Stimulated activated CD4-positive, alpha-beta T cell treated with anti-CD3 and anti-CD28 coated beads, Interleukin-12 subunit alpha, Interleukin-12 subunit beta, amount 100 ng/mL, for 48 hours (primary cell): ENCODE measurements around the gene NOC2L.

Experiments used
- DNase-seq, 3 donors: peaks; one replicate each; pipeline ENCODE4 v3.0.0-alpha.2; 2020; ENCODE audit warnings: low read depth in 2 of 3, low spot score in 1 of 3

The NOC2L gene

DNA sequence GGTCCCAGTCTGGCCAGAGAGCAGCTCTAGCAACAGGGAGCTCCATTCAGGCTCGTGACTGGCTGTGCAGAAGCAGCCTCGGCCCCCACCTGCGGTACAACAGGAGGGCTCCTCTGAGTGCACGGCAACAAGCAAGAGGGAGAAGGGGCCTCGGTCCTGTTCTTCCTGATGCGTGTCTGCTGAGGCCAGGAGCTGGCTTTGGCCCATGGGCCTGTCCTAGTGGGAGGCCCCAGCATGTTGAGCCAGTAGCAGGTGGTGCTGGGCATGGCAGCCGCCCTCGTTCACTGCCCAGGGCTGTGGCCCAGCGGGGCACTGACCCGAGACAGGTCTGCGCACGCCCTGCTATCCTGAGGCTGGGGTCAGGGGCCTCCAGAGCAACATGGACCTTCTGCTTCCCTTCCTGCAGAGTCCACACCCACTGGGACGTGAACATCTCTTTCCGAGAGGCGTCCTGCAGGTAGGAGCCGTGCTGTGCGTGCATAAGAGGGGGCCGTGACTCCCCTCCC lies 28.4 kb downstream of the NOC2L start:
- DNase-seq = no peak

DNA sequence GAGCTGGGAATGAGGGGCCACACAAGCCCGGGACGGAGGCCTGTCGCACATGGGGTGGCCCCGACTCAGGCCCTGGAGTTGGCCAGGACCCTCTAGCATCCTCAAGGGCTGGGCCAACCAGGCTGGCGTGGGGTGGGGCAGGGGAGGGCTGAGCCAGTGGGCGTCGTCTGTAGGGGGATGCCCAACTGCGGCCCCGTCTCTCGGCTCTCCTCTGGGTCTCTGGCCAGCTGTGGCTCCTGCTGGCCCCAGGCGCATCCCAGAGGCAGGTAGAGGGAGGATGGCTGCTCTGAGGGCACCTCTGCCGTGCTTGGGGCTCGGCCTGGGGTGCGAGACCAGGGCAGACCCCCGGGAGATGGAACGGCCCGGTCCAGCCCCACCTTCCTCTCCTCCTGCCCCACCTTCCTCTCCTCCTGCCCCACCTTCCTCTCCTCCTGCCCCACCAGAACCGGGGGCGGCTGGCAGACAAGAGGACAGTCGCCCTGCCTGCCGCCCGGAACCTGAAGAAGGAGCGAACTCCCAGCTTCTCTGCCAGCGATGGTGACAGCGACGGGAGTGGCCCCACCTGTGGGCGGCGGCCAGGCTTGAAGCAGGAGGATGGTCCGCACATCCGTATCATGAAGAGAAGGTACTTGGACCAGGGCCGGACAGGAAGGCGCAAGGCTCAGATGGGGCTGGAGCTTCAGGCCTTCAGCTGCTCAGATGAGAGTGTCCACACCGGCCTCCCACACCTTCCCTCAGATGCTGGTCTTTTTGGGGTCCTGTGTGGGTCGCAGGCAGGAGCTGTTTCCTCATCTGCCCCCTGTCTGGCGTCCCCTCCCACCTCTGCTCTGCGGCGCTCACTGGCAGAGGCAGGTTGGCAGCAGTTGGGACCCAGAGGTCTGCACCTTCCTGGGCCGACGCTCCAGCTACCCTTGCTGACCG lies 29.1 kb downstream of the NOC2L start:
- no peak for DNase-seq

- no peak for DNase-seq
These were observed 30.0 kb downstream of the NOC2L start for GRCh38 chr1:928825-929661.

DNA sequence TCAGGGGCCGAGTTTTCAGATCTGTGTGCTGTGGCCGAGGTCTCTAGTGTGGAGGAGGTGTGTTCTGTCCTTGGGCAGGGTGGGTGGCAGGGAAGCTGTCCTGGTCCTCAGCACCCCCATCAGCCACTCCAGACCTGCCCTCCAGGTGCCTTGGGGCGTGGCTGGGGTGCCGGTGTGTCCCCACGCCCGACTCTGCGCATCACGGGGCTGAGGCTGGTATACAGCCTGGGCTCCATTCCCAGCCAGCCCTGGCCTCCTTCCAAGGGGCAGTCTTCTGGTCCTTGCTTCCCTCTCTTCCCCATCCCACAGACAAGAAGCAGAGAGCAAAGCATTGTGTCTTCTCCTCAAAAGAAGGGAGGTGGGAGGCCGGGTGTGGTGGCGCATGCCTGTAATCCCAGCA lies 31.3 kb downstream of the NOC2L start:
- no peak for DNase-seq

- DNase-seq = no peak
These were observed 31.8 kb downstream of the NOC2L start for GRCh38 chr1:927234-927633.

GRCh38 chr1:925561-926421 lies 33.3 kb downstream of the NOC2L start:
- DNase-seq = no peak

DNA sequence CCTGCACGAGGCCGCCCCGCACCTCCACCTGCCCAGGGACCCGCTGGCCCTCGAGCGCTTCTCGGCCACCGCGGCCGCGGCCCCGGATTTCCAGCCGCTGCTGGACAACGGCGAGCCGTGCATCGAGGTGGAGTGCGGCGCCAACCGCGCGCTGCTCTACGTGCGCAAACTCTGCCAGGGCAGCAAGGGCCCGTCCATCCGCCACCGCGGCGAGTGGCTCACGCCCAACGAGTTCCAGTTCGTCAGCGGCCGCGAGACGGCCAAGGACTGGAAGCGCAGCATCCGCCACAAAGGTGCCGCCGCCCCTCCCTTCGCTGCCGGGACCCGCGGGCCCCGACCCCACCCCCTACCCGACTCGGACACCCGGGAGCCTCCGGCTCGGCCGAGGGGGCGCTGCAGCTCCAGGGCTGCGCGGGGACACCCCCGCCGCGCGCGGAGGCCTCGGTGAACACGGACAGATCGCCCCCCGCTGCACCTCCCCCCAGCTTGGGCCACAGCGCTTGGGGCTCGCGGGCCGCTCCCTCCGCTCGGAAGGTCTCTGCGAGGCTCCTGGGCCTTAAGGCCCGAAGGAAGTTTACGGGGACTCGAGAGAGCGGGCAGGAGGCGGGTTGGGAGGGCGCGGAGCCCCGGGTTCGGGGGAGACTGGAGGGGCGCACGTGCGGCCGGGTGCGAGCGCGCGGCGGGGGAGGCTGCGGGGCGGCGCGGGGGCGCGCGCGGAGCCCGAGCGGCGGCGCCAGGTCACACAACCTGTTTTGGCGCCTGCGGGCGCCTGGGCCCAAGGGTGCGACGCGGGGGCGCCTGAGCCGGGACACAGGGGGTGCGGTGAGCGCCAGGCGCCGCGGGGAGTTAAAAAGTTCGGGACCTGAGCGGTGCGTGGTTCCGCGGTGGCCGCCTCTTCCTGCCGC lies 34.1 kb downstream of the NOC2L start:
- no peak for DNase-seq

GRCh38 chr1:923991-924655 lies 34.9 kb downstream of the NOC2L start:
- DNase-seq = no peak

GRCh38 chr1:923131-923990 lies 35.7 kb downstream of the NOC2L start, which contains the start of gene SAMD11:
Gene SAMD11, plus strand, starts transcription at chr1:923923. Its CDS starts 509 bp downstream, at chr1:924432.
- DNase-seq = peak in 1 of 3 donors; percentile 41

DNA sequence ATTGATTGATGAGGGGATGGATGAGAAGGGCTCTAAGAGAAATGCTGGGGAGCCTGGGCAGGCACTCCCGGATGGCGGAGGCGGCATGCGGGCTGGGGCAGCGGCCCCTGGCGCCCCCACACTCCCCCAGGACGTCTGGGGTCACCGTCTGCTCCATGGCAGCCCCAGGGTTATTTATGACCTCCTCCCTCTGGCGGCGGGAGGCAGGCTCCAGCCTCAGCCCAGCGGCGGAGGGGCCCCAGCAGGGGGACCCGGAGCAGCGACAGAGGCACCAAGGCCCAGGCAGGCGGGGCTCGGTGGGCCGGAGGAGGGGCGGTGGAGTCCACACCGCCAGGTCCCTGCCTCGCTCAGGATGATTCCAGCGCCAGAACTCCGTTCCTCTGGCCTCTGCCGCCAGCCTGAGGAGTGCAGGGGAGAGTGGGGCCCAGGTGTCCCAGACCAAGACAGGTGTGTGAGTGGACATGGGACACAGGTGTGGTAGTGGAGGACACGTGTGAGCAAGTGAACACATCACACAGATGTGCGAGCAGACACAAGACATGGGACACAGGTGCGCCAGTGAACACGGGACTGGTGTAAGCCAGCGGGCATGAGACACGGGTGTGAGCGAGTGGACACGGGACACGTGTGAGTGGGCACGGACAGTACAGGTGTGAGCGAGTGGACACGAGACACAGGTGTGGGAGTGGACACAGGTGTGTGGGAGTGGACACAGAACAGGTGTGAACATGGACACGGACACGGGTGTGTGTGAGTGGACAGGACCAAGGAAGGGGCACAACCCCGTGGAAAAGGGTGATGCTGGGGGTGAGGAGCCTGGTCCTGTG lies 37.8 kb downstream of the NOC2L start:
- no peak for DNase-seq

- DNase-seq = no peak
These were observed 38.5 kb downstream of the NOC2L start for GRCh38 chr1:920521-920920.

GRCh38 chr1:920010-920409 lies 39.0 kb downstream of the NOC2L start:
- no peak for DNase-seq

DNA sequence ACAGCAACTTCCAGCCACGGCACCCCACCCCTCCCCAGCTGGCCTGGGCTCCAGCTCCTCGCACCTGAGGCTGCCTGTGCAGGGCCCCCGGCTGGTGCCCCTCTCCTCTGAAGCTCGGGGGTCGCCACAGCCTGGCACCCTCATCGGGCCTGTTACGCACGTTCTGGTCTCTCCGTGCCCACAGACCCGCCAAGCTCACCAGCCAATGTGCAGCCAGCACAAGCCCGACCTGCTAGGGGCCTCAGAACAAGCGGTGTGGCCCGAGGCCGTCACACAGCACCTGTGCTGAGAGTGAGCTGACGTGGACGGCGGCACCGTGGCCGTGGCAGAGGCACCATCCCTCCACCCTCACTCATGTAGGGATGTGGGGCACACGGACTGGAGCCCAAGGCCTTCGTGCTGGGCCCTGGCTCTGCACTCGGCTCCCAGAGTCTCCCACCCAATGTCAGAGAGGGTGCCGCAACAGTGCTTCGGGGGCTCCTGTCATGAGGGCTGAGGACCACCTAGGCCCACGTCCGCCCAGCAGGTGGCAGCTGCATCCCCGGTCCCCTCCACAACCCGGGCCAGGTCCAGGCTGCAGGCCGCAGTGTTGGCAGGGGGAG lies 39.7 kb downstream of the NOC2L start:
- no peak for DNase-seq

GRCh38 chr1:918843-919242 lies 40.2 kb downstream of the NOC2L start:
- no peak for DNase-seq

DNA sequence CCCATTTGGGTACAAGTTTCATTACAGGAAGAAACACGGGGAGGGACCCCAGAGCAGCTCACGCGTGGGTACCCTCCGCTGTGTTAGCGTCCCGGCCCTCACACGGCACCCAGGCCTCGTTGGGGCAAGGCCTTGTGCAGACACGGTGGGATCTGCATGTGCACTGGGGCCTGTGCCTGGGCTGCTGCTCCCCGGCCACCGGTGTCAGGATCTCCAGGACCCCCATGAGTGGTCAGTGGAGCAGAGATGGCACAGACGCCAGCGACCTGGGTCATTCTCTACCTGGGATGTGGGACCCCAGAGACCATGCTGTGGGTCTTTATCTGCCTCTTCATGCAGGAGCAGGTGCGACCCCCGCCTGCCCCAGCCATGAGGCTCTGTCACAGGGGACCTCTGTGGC lies 40.7 kb downstream of the NOC2L start:
- no peak for DNase-seq

- no peak for DNase-seq
These were observed 41.5 kb downstream of the NOC2L start for GRCh38 chr1:917466-918091.

GRCh38 chr1:917076-917459 lies 42.0 kb downstream of the NOC2L start:
- DNase-seq = no peak
